SK-N-SH (cell line): Measurements from ENCODE around the gene TDRD9.

Experiments used
- CHD2 ChIP-seq: fragments of 150-350 bp; IDR thresholded peaks from 2 replicates; pipeline ENCODE4 v1.6.1; 2018; ENCODE audit warnings: low read length; ENCODE audit not compliant: partially characterized antibody
- CTCF ChIP-seq: fragments of 200-600 bp; sonication (generic); IDR thresholded peaks from 2 replicates; pipeline ENCODE4 v1.6.1; 2017; ENCODE audit warnings: antibody characterized with exemption, mild to moderate bottlenecking, moderate library complexity
- EP300 ChIP-seq, 2 experiments: IDR thresholded peaks; 2 replicates each; pipeline versions ENCODE4 v1.4.0 to v1.6.1; 2012; ENCODE audit warnings: borderline replicate concordance in 1 of 2, low read depth in 1 of 2, low read length in 1 of 2
- EZH2phosphoT487 ChIP-seq: fragments of 200-600 bp; sonication (generic); IDR thresholded peaks from 2 replicates; pipeline ENCODE4 v1.6.1; 2017; ENCODE audit warnings: low read depth, mixed run types, mild to moderate bottlenecking, antibody characterized with exemption, moderate library complexity, borderline replicate concordance
- FOSL2 ChIP-seq: IDR thresholded peaks from 2 replicates; pipeline ENCODE4 v1.4.0; 2012; ENCODE audit warnings: low read depth, mild to moderate bottlenecking, moderate library complexity, borderline replicate concordance
- GABPA ChIP-seq: IDR thresholded peaks from 2 replicates; pipeline ENCODE4 v1.4.0; 2012; ENCODE audit warnings: low read depth, mild to moderate bottlenecking
- IRF3 ChIP-seq: fragments of 150-350 bp; IDR thresholded peaks from 2 replicates; pipeline ENCODE4 v1.6.1; 2016; ENCODE audit warnings: mild to moderate bottlenecking, low read depth, low read length
- MAX ChIP-seq: IDR thresholded peaks from 2 replicates; pipeline ENCODE4 v1.4.0; 2012; ENCODE audit warnings: low read depth
- MXI1 ChIP-seq: IDR thresholded peaks from 2 replicates; pipeline ENCODE4 v1.6.1; 2012; ENCODE audit warnings: mild to moderate bottlenecking, low read depth, low read length, improper control_type of control experiment
- POLR2AphosphoS5 ChIP-seq: IDR thresholded peaks from 2 replicates; pipeline ENCODE4 v1.6.1; 2012; ENCODE audit warnings: low read depth, low read length
- RAD21 ChIP-seq: IDR thresholded peaks from 2 replicates; pipeline ENCODE4 v1.6.1; 2012; ENCODE audit warnings: mild to moderate bottlenecking, low read length
- RCOR1 ChIP-seq: fragments of 150-350 bp; IDR thresholded peaks from 2 replicates; pipeline ENCODE4 v1.6.1; 2017; ENCODE audit warnings: antibody characterized with exemption, low read length
- YY1 ChIP-seq: IDR thresholded peaks from 2 replicates; pipeline ENCODE4 v1.4.0; 2012; ENCODE audit warnings: low read depth, mild to moderate bottlenecking

GRCh38 chr14:103928011-103928890, at the start of gene TDRD9:
- no peak for TF ChIP-seq EP300 (IDR thresholded peaks at IDR 0.05; ENCODE audit: borderline replicate concordance in 1 of 2, low read depth in 1 of 2, low read length in 1 of 2)
- TF ChIP-seq GABPA = no peak
- no peak for TF ChIP-seq RCOR1
- TF ChIP-seq CTCF = no peak
- TF ChIP-seq MAX = no peak
- TF ChIP-seq MXI1 = no peak
- TF ChIP-seq YY1 = no peak
- TF ChIP-seq POLR2AphosphoS5 = no peak
- no peak for TF ChIP-seq IRF3
- TF ChIP-seq RAD21 = no peak
- no peak for TF ChIP-seq CHD2
- TF ChIP-seq EZH2phosphoT487 = no peak
- TF ChIP-seq FOSL2 = no peak
